Mesendoderm (in vitro differentiated cells): Measurements from ENCODE around the gene MYO7A.

Source experiments
- DNase-seq: peaks from one replicate; pipeline ENCODE4 v3.0.0; 2013
- H2AK5ac ChIP-seq: 2 replicates; pipeline ENCODE4 v1.6.1; 2013; ENCODE audit warnings: low read length, inconsistent platforms
- H2BK120ac ChIP-seq: 2 replicates; pipeline ENCODE4 v1.6.1; 2013; ENCODE audit warnings: low read depth, mild to moderate bottlenecking, low read length, moderate library complexity, mixed read lengths
- H2BK15ac ChIP-seq: replicated peaks from 2 replicates; pipeline ENCODE4 v1.6.1; 2013; ENCODE audit warnings: low read depth, mild to moderate bottlenecking, moderate library complexity
- H2BK5ac ChIP-seq: 2 replicates; pipeline ENCODE4 v1.6.1; 2013; ENCODE audit warnings: low read length, inconsistent platforms
- H3K18ac ChIP-seq: 2 replicates; pipeline ENCODE4 v1.6.1; 2013; ENCODE audit warnings: mild to moderate bottlenecking, low read length, mixed read lengths
- H3K23ac ChIP-seq: one replicate; pipeline ENCODE4 v1.6.1; 2013; ENCODE audit warnings: low read length
- H3K27ac ChIP-seq: 2 replicates; pipeline ENCODE4 v1.5.1; 2013; ENCODE audit warnings: low read depth, mild to moderate bottlenecking, inconsistent platforms, low read length, moderate library complexity
- H3K27me3 ChIP-seq: 2 replicates; pipeline ENCODE4 v1.6.1; 2013; ENCODE audit warnings: low read length, control low read depth, mild to moderate bottlenecking, inconsistent platforms; ENCODE audit not compliant: insufficient read depth, poor library complexity
- H3K36me3 ChIP-seq: 2 replicates; pipeline ENCODE4 v1.6.1; 2013; ENCODE audit warnings: low read length, inconsistent platforms; ENCODE audit not compliant: control insufficient read depth, insufficient read depth
- H3K4ac ChIP-seq: one replicate; pipeline ENCODE4 v1.6.1; 2013; ENCODE audit warnings: low read depth, mild to moderate bottlenecking, low read length, moderate library complexity
- H3K4me1 ChIP-seq: 2 replicates; pipeline ENCODE4 v1.6.1; 2013; ENCODE audit warnings: low read depth, low read length, inconsistent platforms; ENCODE audit not compliant: control insufficient read depth
- H3K4me2 ChIP-seq: 2 replicates; pipeline ENCODE4 v1.6.1; 2013; ENCODE audit warnings: low read length
- H3K4me3 ChIP-seq: 2 replicates; pipeline ENCODE4 v1.5.1; 2013; ENCODE audit warnings: mild to moderate bottlenecking, low read length
- H3K56ac ChIP-seq: one replicate; pipeline ENCODE4 v1.6.1; 2013; ENCODE audit warnings: low read length
- H3K79me1 ChIP-seq: 2 replicates; pipeline ENCODE4 v1.6.1; 2013; ENCODE audit warnings: low read length, inconsistent platforms
- H3K79me2 ChIP-seq: 2 replicates; pipeline ENCODE4 v1.6.1; 2013; ENCODE audit warnings: mild to moderate bottlenecking, low read length; ENCODE audit not compliant: control insufficient read depth, insufficient read depth
- H3K9ac ChIP-seq: 2 replicates; pipeline ENCODE4 v1.6.1; 2013; ENCODE audit warnings: low read length, inconsistent platforms
- H4K5ac ChIP-seq: one replicate; pipeline ENCODE4 v1.6.1; 2013; ENCODE audit warnings: low read length
- H4K8ac ChIP-seq: one replicate; pipeline ENCODE4 v1.6.1; 2013; ENCODE audit warnings: low read depth, mild to moderate bottlenecking, control low read depth, low read length, moderate library complexity
- WGBS: extraction: QIAGEN DNeasy Blood & Tissue Kit; methylation state at CpG from one replicate; pipeline ENCODE4 v1.1.7; 2013; ENCODE audit warnings: low lambda C conversion rate, missing lambda C conversion rate; ENCODE audit not compliant: insufficient coverage; ENCODE audit errors: extremely low coverage; 5-methylcytosine and 5-hydroxymethylcytosine counted together

Gene MYO7A

GRCh38 chr11:77087723-77088225 is 40.3 kb upstream of the MYO7A start:
- H3K79me2 ChIP-seq, result no peaks in the 10 kb centered on the region
- no peaks in the 10 kb centered on the region for H3K27me3 ChIP-seq
- H3K56ac ChIP-seq, result no peak overlapping the region
- H4K8ac ChIP-seq, result no peak overlapping the region
- no peak overlapping the region for H3K4me3 ChIP-seq
- peaks cover 3% of the 10 kb centered on the region for H3K4me1 ChIP-seq
- no peaks in the 10 kb centered on the region for H3K36me3 ChIP-seq
- no peak overlapping the region for H3K18ac ChIP-seq
- H3K27ac ChIP-seq, result no peak overlapping the region
- H2BK15ac ChIP-seq, result no peak overlapping the region
- no peak overlapping the region for H2BK5ac ChIP-seq
- no peak overlapping the region for H4K5ac ChIP-seq
- no peak overlapping the region for H3K4me2 ChIP-seq
- no peak overlapping the region for H3K23ac ChIP-seq
- no peak overlapping the region for H2BK120ac ChIP-seq
- H2AK5ac ChIP-seq, result no peak overlapping the region
- no peak for DNase-seq
- no peaks in the 10 kb centered on the region for H3K79me1 ChIP-seq
- no peak overlapping the region for H3K4ac ChIP-seq
- no peak overlapping the region for H3K9ac ChIP-seq
- WGBS, result no CpG with 5 or more reads among the region's 9 CpGs

DNA sequence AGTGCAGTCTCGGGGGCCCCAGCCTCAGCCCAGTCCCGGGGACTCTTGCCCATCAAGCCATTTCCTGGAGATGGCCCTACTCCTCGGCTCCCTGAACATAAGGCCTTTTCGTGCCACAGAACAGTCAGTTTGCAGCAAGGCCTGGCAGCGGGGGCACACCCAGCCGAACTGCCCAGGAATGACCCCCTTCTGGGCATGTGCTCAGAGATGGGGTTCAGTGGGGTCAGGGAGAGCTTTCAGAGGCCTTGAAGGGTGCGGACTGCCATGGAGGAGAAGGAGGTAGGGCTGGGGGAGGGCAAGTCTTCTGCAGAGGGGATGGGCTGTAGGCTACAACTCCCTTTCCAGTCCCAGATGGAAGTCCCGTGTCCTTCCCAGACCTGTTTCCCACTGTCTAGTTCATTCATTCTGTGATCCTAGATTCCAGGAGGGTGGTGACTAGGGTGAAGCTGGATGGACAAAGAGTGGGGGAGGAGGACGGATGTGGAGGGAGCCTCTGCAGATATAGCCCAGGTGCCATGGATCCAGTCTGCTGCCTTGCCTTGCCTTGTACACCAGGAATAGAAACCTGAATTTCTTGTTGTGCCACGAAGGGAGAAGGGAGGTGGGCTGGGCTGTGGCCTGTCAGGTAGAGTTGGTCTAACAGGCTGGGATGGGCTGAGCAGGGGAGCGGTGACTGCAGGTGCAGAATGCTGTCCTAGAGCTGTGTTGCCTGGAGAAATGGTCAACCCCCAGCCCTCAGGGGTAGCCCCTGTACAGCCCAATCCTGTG is 39.6 kb upstream of the MYO7A start:
- H3K4ac ChIP-seq, result no peak overlapping the region
- no peaks in the 10 kb centered on the region for H3K36me3 ChIP-seq
- no peak overlapping the region for H4K5ac ChIP-seq
- H2BK5ac ChIP-seq, result no peak overlapping the region
- H3K23ac ChIP-seq, result no peak overlapping the region
- no peaks in the 10 kb centered on the region for H3K27me3 ChIP-seq
- H3K56ac ChIP-seq, result no peak overlapping the region
- no peak overlapping the region for H3K4me3 ChIP-seq
- no peak overlapping the region for H2BK15ac ChIP-seq
- H3K79me1 ChIP-seq, result no peaks in the 10 kb centered on the region
- H3K27ac ChIP-seq, result no peak overlapping the region
- DNase-seq, result no peak
- H3K9ac ChIP-seq, result no peak overlapping the region
- no CpG with 5 or more reads among the region's 11 CpGs for WGBS
- no peaks in the 10 kb centered on the region for H3K79me2 ChIP-seq
- no peak overlapping the region for H2BK120ac ChIP-seq
- H4K8ac ChIP-seq, result no peak overlapping the region
- no peak overlapping the region for H3K4me2 ChIP-seq
- no peak overlapping the region for H3K18ac ChIP-seq
- H2AK5ac ChIP-seq, result no peak overlapping the region
- peaks cover 3% of the 10 kb centered on the region for H3K4me1 ChIP-seq

- WGBS, result no CpG with 5 or more reads among the region's 3 CpGs
- no peak overlapping the region for H3K9ac ChIP-seq
- no peak overlapping the region for H2BK120ac ChIP-seq
- no peak overlapping the region for H3K4me3 ChIP-seq
- H3K18ac ChIP-seq, result no peak overlapping the region
- no peak overlapping the region for H4K5ac ChIP-seq
- H2BK5ac ChIP-seq, result no peak overlapping the region
- no peak overlapping the region for H4K8ac ChIP-seq
- no peak overlapping the region for H3K4me2 ChIP-seq
- peaks cover 3% of the 10 kb centered on the region for H3K4me1 ChIP-seq
- no peak overlapping the region for H3K56ac ChIP-seq
- H3K36me3 ChIP-seq, result no peaks in the 10 kb centered on the region
- no peaks in the 10 kb centered on the region for H3K79me1 ChIP-seq
- H3K4ac ChIP-seq, result no peak overlapping the region
- no peaks in the 10 kb centered on the region for H3K79me2 ChIP-seq
- H3K27ac ChIP-seq, result no peak overlapping the region
- H2BK15ac ChIP-seq, result no peak overlapping the region
- H3K23ac ChIP-seq, result no peak overlapping the region
- no peak for DNase-seq
- no peak overlapping the region for H2AK5ac ChIP-seq
- no peaks in the 10 kb centered on the region for H3K27me3 ChIP-seq
These were observed 39.0 kb upstream of the MYO7A start for GRCh38 chr11:77089004-77089545.

- Histone ChIP-seq H2AK5ac (no peak overlapping the region), H3K56ac (no peak overlapping the region), H2BK120ac (no peak overlapping the region), H4K5ac (no peak overlapping the region), H3K79me2 (no peaks in the 10 kb centered on the region), H3K4me1 (peaks cover 3% of the 10 kb centered on the region), H3K4me2 (no peak overlapping the region), H3K36me3 (no peaks in the 10 kb centered on the region), H3K9ac (no peak overlapping the region), H4K8ac (no peak overlapping the region), H3K4ac (no peak overlapping the region), H3K23ac (no peak overlapping the region), H3K27ac (no peak overlapping the region), H3K18ac (no peak overlapping the region), H2BK15ac (no peak overlapping the region), H3K27me3 (no peaks in the 10 kb centered on the region), H3K4me3 (no peak overlapping the region), H3K79me1 (no peaks in the 10 kb centered on the region), H2BK5ac (no peak overlapping the region)
- DNase-seq, result no peak
- no CpG with 5 or more reads among the region's 4 CpGs for WGBS
These were observed 38.0 kb upstream of the MYO7A start for GRCh38 chr11:77090046-77090372.

DNA sequence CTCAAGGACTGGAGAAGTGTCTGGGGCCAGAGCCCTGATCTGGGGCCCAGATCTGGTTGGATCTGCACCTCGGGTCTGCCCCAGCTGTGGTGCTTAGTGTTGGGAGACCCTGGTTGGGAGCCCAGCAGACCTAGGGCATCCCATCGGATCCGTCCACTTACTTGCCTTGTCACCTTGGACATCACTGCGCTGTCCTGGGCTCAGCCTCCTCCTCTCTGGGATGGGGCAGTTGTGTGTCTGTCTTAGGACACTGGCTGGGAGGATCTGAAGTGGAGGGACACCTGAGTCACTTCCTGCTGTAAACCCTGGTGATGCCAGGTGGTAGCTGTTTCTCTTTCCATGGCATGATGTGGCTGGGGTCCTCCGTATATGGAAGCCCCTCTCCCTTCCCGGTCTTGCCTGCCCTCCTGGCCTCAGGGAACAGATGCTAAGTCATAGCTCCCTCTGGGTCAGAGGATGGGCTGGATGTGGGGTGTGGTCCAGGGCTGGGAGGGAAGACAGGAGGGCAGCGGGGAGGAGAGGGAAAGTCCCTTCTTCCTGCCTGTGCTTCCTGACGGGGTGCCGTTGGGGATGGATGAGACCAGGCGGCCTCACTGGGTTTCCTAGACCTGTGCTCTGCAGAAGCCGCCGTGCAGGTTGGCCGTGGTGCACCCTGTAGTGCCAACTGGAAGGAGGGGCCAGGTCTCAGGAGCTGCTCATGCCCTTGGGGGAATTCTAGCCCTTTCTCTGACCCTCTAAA is 37.5 kb upstream of the MYO7A start:
- no peaks in the 10 kb centered on the region for H3K36me3 ChIP-seq
- DNase-seq, result no peak
- no peaks in the 10 kb centered on the region for H3K79me2 ChIP-seq
- H4K5ac ChIP-seq, result no peak overlapping the region
- H3K9ac ChIP-seq, result no peak overlapping the region
- no peak overlapping the region for H3K4me2 ChIP-seq
- H3K4ac ChIP-seq, result no peak overlapping the region
- no peak overlapping the region for H4K8ac ChIP-seq
- no peaks in the 10 kb centered on the region for H3K79me1 ChIP-seq
- no CpG with 5 or more reads among the region's 13 CpGs for WGBS
- no peak overlapping the region for H3K23ac ChIP-seq
- no peak overlapping the region for H3K4me3 ChIP-seq
- H3K18ac ChIP-seq, result no peak overlapping the region
- no peak overlapping the region for H3K27ac ChIP-seq
- no peak overlapping the region for H2BK120ac ChIP-seq
- H3K4me1 ChIP-seq, result peaks cover 3% of the 10 kb centered on the region
- no peak overlapping the region for H2AK5ac ChIP-seq
- H2BK15ac ChIP-seq, result no peak overlapping the region
- no peaks in the 10 kb centered on the region for H3K27me3 ChIP-seq
- no peak overlapping the region for H2BK5ac ChIP-seq
- H3K56ac ChIP-seq, result no peak overlapping the region
